ENCODE data around the gene EIF1AX. TPM values are rescaled to one million over a fixed set of nuclear protein-coding genes. Genes with fewer than 3 reads are reported as not detected.
"Not testable (repeated sequence)": the region's sequence is repeated elsewhere in the genome, so short reads cannot be mapped to it uniquely, and the experiment has no call there.

EIF1AX gene
- total RNA-seq, 1 experiment from 2014 or later: 207 TPM

- DNase-seq: peak in 1 of 2 experiments; percentile 32
- peaks cover 47% of the 10 kb centered on the region for H3K36me3 ChIP-seq
- no peaks in the 10 kb centered on the region for H3K27me3 ChIP-seq
- no peaks in the 10 kb centered on the region for H3K9me3 ChIP-seq (replicated peaks)
- peak overlapping the region; percentile 95; the same call in 1 of the 2 replicates for H3K27ac ChIP-seq
- peak overlapping the region; percentile 97 for H3K4me3 ChIP-seq
- peaks cover 9% of the 10 kb centered on the region; the same call in 1 of the 2 replicates for H3K4me1 ChIP-seq
These were observed 1.2 kb downstream of the EIF1AX start for GRCh38 chrX:20140420-20140819.

DNA sequence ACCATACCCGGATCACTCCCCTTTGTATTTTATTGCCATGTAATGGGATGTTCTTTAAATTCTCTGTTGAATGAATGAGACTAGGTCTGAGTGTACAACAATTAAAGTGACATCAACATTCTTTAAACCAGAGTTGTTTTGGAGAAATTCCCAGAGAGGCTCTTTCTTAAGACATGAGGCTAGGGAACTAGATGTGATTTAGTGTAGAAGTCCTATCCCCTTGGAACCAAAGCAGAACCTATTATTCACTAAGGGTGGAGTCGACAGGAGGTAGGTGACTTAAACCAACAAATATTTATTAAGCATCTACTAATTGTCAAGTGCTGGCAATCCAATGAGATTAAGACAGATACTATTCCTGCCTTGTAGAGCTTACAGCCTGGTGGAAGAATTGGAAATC lies 1.7 kb downstream of the EIF1AX start:
- Histone ChIP-seq H3K4me3 (peak overlapping the region; percentile 97), H3K27me3 (no peaks in the 10 kb centered on the region), H3K9me3 (replicated peaks) (no peaks in the 10 kb centered on the region), H3K4me1 (peaks cover 9% of the 10 kb centered on the region; the same call in 1 of the 2 replicates), H3K36me3 (peaks cover 52% of the 10 kb centered on the region), H3K27ac (no peak overlapping the region)
- DNase-seq: no peak

- Histone ChIP-seq H3K36me3 (peaks cover 87% of the 10 kb centered on the region), H3K9me3 (replicated peaks) (no peaks in the 10 kb centered on the region), H3K27me3 (no peaks in the 10 kb centered on the region), H3K4me1 (peaks cover 9% of the 10 kb centered on the region; the same call in 1 of the 2 replicates), H3K27ac (no peak overlapping the region), H3K4me3 (no peak overlapping the region)
- no peak for DNase-seq
These were observed 5.7 kb downstream of the EIF1AX start for GRCh38 chrX:20135944-20136343.

DNA sequence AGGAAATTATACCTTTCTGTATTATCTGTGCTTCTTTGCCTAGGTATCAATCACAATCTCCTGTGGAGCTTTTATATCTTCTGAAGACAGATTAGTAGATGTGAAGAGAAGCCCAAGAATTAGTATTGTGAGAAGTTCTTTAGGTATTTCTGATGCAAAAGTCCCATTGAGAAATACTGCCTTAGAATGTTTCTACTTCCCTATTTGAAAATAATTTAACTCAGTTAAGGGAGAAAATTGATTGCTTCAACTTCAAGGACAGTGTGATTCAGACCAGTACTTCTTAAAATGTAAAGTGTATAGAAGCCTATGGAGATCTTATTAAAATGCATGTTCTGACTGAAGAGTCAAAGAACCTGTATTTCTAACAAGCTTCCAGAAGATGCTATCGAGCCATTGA lies 9.0 kb downstream of the EIF1AX start:
- no peak for DNase-seq
- Histone ChIP-seq H3K36me3 (peaks cover 86% of the 10 kb centered on the region), H3K27ac (no peak overlapping the region), H3K4me3 (no peak overlapping the region), H3K9me3 (replicated peaks) (no peaks in the 10 kb centered on the region), H3K4me1 (no peaks in the 10 kb centered on the region), H3K27me3 (no peaks in the 10 kb centered on the region)

- H3K27ac ChIP-seq: no peak overlapping the region
- H3K4me1 ChIP-seq: no peaks in the 10 kb centered on the region
- H3K9me3 ChIP-seq (replicated peaks): no peaks in the 10 kb centered on the region
- DNase-seq: no peak
- H3K36me3 ChIP-seq: peaks cover 66% of the 10 kb centered on the region
- H3K4me3 ChIP-seq: no peak overlapping the region
- H3K27me3 ChIP-seq: no peaks in the 10 kb centered on the region
These were observed 11.3 kb downstream of the EIF1AX start for GRCh38 chrX:20130357-20130756.

GRCh38 chrX:20129547-20129946 lies 12.1 kb downstream of the EIF1AX start:
- H3K27ac ChIP-seq: no peak overlapping the region
- H3K4me3 ChIP-seq: no peak overlapping the region
- DNase-seq: no peak

GRCh38 chrX:20128670-20129069 lies 13.0 kb downstream of the EIF1AX start:
- Histone ChIP-seq H3K36me3 (peaks cover 67% of the 10 kb centered on the region), H3K4me1 (no peaks in the 10 kb centered on the region), H3K9me3 (replicated peaks) (no peaks in the 10 kb centered on the region), H3K27me3 (no peaks in the 10 kb centered on the region), H3K27ac (no peak overlapping the region), H3K4me3 (no peak overlapping the region)
- DNase-seq: no peak

More at GRCh38 chrX:20129547-20129946, 12.1 kb downstream of the EIF1AX start:
- H3K9me3 ChIP-seq (replicated peaks): no peaks in the 10 kb centered on the region
- H3K36me3 ChIP-seq: peaks cover 62% of the 10 kb centered on the region
- no peaks in the 10 kb centered on the region for H3K27me3 ChIP-seq
- no peaks in the 10 kb centered on the region for H3K4me1 ChIP-seq

DNA sequence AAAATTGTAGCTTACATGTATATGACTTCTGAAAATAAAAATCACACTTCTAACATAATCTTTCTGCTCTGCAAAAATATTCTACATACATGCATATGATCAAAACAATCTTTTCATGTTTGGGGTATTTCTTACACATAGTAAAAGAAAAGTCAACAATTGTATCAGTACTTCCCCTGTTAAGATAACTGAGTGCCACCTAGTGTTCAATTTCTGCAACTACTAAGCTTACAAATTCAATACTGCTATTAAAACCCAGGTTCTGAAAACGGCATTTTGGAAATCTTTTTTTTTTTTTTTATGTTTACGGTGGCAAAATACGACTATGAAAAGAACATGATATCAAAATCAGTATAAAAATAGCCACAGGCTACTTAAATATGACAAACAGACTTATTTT lies 14.2 kb downstream of the EIF1AX start:
- H3K36me3 ChIP-seq: peaks cover 54% of the 10 kb centered on the region
- not testable (repeated sequence) for H3K9me3 ChIP-seq (replicated peaks)

GRCh38 chrX:20126833-20127232 lies 14.8 kb downstream of the EIF1AX start:
- H3K27me3 ChIP-seq; DNase-seq; H3K27ac ChIP-seq; H3K4me3 ChIP-seq; H3K9me3 ChIP-seq (replicated peaks); H3K4me1 ChIP-seq: not testable (repeated sequence)
- peaks cover 48% of the 10 kb centered on the region for H3K36me3 ChIP-seq

More for the DNA sequence above, 14.2 kb downstream of the EIF1AX start:
- not testable (repeated sequence) for H3K4me3 ChIP-seq, H3K27ac ChIP-seq, H3K4me1 ChIP-seq, DNase-seq, H3K27me3 ChIP-seq

DNA sequence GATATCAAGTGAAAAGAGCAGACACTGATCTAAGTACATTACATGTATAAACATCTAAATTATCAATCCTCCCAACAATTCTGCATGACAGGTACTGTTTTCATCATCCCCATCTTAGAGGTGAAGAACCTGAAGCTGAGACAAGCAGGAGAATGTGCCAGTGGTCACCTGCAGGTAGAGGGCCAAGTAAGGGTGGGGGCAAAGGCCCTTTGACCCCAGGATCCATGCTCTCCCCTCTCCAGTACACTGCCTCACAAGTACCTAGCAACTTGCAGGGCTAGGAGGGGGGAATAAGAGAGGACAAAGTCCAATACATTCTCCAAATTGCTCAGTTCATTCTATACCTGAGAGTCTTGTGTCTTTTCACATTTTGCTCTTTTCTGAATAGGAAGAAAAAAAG lies 16.7 kb downstream of the EIF1AX start:
- H3K9me3 ChIP-seq (replicated peaks): no peaks in the 10 kb centered on the region

DNA sequence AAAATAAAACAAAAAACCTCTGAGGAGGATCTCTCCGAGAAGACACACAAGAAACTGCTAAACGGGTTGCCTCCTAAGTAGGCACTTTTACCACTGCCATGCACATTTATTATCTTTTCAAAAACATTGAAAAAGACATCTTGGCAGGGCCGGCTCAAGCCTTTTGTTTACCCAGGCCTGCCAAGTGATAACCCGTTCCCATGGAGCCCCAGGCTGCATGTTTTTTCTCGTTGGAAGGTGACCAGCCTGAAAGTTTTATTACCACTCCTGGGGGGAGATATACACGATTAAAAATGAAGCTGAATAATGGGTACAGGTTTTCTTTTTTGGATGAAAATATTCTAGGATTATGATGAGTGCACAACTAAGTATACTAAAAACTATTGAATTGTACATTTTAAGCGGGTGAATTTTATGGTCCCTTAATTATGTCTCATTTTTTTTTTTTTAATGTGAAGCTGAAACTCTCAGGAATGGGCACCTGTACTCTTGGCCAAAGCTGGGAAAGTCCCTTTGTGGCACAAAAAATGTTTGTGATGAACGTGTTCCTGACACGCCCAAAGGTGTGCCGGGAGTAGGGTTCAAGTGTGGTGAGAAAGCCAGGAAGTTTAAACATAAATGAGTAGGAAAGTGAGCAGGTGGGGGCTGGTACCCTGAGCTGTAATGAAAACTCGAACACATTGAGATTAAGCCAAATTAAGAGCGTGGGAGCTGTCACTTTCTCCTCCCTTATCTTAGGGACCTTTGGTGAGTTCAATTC lies 23.4 kb downstream of the EIF1AX start:
- Histone ChIP-seq H3K4me1 (no peaks in the 10 kb centered on the region), H3K9me3 (replicated peaks) (no peaks in the 10 kb centered on the region), H3K27me3 (no peaks in the 10 kb centered on the region), H3K27ac (no peak overlapping the region), H3K4me3 (no peak overlapping the region), H3K36me3 (no peaks in the 10 kb centered on the region)
- no peak for DNase-seq

More for the DNA sequence above, 16.7 kb downstream of the EIF1AX start:
- Histone ChIP-seq H3K27ac (no peak overlapping the region), H3K27me3 (no peaks in the 10 kb centered on the region), H3K4me1 (no peaks in the 10 kb centered on the region), H3K36me3 (peaks cover 32% of the 10 kb centered on the region), H3K4me3 (no peak overlapping the region)
- DNase-seq: no peak

GRCh38 chrX:20116577-20117240 lies 24.9 kb downstream of the EIF1AX start, which contains the start of gene MAP7D2:
Gene MAP7D2, minus strand, starts transcription at chrX:20116907. Its CDS starts 28 bp downstream, at chrX:20116879.
- Histone ChIP-seq H3K27ac (no peak within 1 kb of the TSS), H3K27me3 (no peaks in the 10 kb centered on the region), H3K4me1 (no peaks in the 10 kb centered on the region), H3K36me3 (no peaks in the 10 kb centered on the region), H3K9me3 (replicated peaks) (no peaks in the 10 kb centered on the region), H3K4me3 (no peak within 1 kb of the TSS)
- no peak for DNase-seq

DNA sequence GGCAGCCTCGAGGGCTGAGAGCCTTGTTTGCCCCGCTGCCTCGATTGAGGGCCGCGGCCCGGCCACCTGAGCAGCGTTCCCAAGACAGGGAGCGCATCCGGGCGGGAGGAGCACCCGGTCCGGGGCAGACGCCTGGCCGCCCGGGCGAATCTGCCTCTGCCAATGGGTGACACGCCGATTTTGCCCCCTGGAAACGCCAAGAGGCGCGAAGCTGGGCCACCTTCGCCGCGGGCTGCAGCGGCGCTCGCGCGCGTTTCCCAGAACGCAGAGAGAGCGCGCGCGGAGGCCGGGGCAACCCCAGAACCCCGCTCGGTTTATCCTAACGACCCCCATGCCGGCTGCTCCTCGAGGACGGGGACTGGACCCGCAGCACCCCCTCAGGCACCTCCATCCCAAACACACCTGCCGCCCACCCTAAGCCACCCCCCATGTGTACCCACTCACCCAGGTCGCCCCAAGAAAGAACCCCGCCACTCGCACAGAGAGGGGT lies 25.5 kb downstream of the EIF1AX start:
- no peak overlapping the region for H3K27ac ChIP-seq
- no peak for DNase-seq
- no peaks in the 10 kb centered on the region for H3K9me3 ChIP-seq (replicated peaks)
- no peaks in the 10 kb centered on the region for H3K27me3 ChIP-seq
- H3K36me3 ChIP-seq: no peaks in the 10 kb centered on the region
- H3K4me1 ChIP-seq: no peaks in the 10 kb centered on the region
- no peak overlapping the region for H3K4me3 ChIP-seq

GRCh38 chrX:20112022-20112774 lies 29.4 kb downstream of the EIF1AX start:
- Histone ChIP-seq H3K9me3 (replicated peaks) (no peaks in the 10 kb centered on the region), H3K27ac (no peak overlapping the region), H3K4me1 (no peaks in the 10 kb centered on the region), H3K36me3 (no peaks in the 10 kb centered on the region), H3K27me3 (no peaks in the 10 kb centered on the region), H3K4me3 (no peak overlapping the region)
- DNase-seq: no peak

DNA sequence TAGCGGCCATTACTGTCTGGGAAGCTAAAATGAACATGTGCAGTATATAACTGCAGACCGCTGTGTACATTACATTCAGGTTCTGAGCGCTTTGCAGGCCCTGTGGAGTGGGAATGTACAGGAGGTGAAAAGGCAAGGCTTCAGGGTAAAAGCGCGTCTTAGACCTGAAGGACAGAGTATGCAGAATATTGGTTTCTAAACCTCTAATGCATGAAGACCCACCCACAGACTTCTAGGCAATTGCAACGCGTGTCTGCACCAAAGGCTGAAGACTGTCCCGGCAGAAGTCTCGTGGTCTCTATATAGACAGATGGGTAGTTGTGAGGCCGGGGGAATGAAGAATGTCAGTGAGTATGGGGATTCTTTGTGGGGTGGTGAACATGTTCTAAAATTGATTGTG lies 30.4 kb downstream of the EIF1AX start:
- Histone ChIP-seq H3K4me1 (no peaks in the 10 kb centered on the region), H3K9me3 (replicated peaks) (no peaks in the 10 kb centered on the region), H3K27me3 (no peaks in the 10 kb centered on the region), H3K4me3 (no peak overlapping the region), H3K27ac (no peak overlapping the region), H3K36me3 (no peaks in the 10 kb centered on the region)
- DNase-seq: no peak
